ENCODE measurements around the gene PRTG.

DNA sequence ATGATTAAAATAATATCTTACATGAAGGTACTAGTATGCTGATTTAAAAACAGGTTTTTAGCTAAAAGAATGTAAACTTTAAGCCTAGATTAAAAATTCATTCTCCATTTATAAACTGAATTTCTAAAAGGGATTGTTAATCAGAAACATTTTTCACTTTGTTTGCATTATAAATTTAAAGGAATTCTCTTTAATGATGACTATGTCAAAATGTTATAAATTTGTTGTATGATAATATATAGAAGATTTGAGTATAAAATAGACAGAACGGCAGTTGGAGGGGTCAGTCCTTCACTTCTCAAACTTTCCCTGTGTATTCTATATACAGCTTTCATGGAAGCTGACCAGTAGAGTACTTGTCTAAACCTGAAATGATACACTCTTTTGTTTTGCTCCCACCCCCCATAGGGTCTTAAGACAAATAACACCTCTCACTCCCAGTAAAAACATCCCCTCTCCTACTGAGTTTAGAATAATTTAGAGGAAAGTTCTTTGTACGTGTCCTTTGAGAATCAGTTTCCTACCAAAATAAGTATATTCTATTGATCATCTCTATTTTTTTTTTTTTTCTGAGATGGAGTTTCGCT lies 90.0 kb downstream of the PRTG start:
- TF ChIP-seq, protein P1, sequence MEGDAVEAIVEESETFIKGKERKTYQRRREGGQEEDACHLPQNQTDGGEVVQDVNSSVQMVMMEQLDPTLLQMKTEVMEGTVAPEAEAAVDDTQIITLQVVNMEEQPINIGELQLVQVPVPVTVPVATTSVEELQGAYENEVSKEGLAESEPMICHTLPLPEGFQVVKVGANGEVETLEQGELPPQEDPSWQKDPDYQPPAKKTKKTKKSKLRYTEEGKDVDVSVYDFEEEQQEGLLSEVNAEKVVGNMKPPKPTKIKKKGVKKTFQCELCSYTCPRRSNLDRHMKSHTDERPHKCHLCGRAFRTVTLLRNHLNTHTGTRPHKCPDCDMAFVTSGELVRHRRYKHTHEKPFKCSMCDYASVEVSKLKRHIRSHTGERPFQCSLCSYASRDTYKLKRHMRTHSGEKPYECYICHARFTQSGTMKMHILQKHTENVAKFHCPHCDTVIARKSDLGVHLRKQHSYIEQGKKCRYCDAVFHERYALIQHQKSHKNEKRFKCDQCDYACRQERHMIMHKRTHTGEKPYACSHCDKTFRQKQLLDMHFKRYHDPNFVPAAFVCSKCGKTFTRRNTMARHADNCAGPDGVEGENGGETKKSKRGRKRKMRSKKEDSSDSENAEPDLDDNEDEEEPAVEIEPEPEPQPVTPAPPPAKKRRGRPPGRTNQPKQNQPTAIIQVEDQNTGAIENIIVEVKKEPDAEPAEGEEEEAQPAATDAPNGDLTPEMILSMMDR (IDR thresholded peaks at IDR 0.05), result no peak
- TF ChIP-seq ZFX (IDR thresholded peaks at IDR 0.05; ENCODE audit: borderline replicate concordance), result no peak
